B cell (primary cell): ENCODE results near the gene OR7G1. TPM values are rescaled to one million over a fixed set of nuclear protein-coding genes. Genes with fewer than 3 reads are reported as not detected.
"Not testable (repeated sequence)": the region's sequence is repeated elsewhere in the genome, so short reads cannot be mapped to it uniquely, and the experiment has no call there.

Source experiments
- ATAC-seq: fragments of 200-7000 bp; cut with Tn5 transposase; one replicate; pipeline ENCODE4 v1.10.0; 2021; ENCODE audit warnings: low read depth, mild to moderate bottlenecking, moderate number of reproducible peaks, moderate library complexity
- CTCF ChIA-PET: fragments of 350-600 bp; sonication (Branson Sonifier 250); formaldehyde crosslinking; loops from one replicate; lab custom pipeline; 2021; ENCODE audit warnings: antibody characterized with exemption, inconsistent platforms; lab: Charles Lee
- POLR2A ChIA-PET: fragments of 350-600 bp; sonication (Branson Sonifier 250); formaldehyde crosslinking; loops from one replicate; lab custom pipeline; 2021; ENCODE audit warnings: antibody characterized with exemption; lab: Charles Lee
- DNase-seq: peaks from one replicate; pipeline ENCODE4 v3.0.0; 2013
- H2AFZ ChIP-seq: 2 replicates; pipeline ENCODE4 v1.6.1; 2012; ENCODE audit warnings: mild to moderate bottlenecking, low read depth, low read length; ENCODE audit not compliant: insufficient read depth, poor library complexity, severe bottlenecking
- H3K27ac ChIP-seq, 2 donors: 1 replicate in 1 of 2; 2 replicates in 1 of 2; pipeline ENCODE4 v1.5.1; 2012 to 2013; ENCODE audit warnings: low read length in 2 of 2, mild to moderate bottlenecking in 2 of 2, moderate library complexity in 1 of 2
- H3K27me3 ChIP-seq, 4 experiments: fragments of 200-600 bp in 1 of 4; sonication (generic) in 1 of 4; replicated peaks in 1 of 4; 1 replicate in 2 of 4; 2 replicates in 2 of 4; pipeline versions ENCODE4 v1.6.1 to v1.7.0; 2013 to 2016; ENCODE audit warnings: low read length in 3 of 4, mild to moderate bottlenecking in 2 of 4, mixed read lengths in 1 of 4, moderate library complexity in 1 of 4; ENCODE audit not compliant: insufficient read depth in 4 of 4, control insufficient read depth in 3 of 4; ENCODE audit errors: control extremely low read depth in 1 of 4
- H3K36me3 ChIP-seq, 2 experiments: replicated peaks in 1 of 2; 1 replicate in 1 of 2; 2 replicates in 1 of 2; pipeline versions ENCODE4 v1.6.1 to v1.7.1; 2013; ENCODE audit warnings: low read length in 1 of 2; ENCODE audit not compliant: insufficient read depth in 2 of 2, control insufficient read depth in 1 of 2; ENCODE audit errors: control extremely low read depth in 1 of 2, extremely low read depth in 1 of 2
- H3K4me1 ChIP-seq, 2 donors: fragments of 200-600 bp in 1 of 2; sonication (generic) in 1 of 2; 1 replicate in 1 of 2; 2 replicates in 1 of 2; pipeline versions ENCODE4 v1.5.1 to v1.6.1; 2013 to 2017; ENCODE audit warnings: low read length in 2 of 2; ENCODE audit not compliant: control insufficient read depth in 2 of 2, insufficient read depth in 2 of 2
- H3K4me2 ChIP-seq: replicated peaks from 2 replicates; pipeline ENCODE3; 2012; ENCODE audit warnings: mild to moderate bottlenecking, low read depth, low read length; ENCODE audit not compliant: poor library complexity, severe bottlenecking
- H3K4me3 ChIP-seq, 5 experiments: fragments of 200-600 bp in 1 of 5; sonication (generic) in 1 of 5; 1 replicate in 3 of 5; 2 replicates in 2 of 5; pipeline versions ENCODE4 v1.5.1 to v1.7.0; 2011 to 2016; ENCODE audit warnings: low read length in 4 of 5, mild to moderate bottlenecking in 4 of 5, low read depth in 2 of 5, control low read depth in 1 of 5, moderate library complexity in 1 of 5; ENCODE audit not compliant: insufficient read depth in 1 of 5; ENCODE audit errors: control extremely low read depth in 1 of 5, extremely low read depth in 1 of 5
- H3K79me2 ChIP-seq: fragments of 200-600 bp; sonication (generic); one replicate; pipeline ENCODE4 v1.6.0; 2016; ENCODE audit warnings: low read length; ENCODE audit not compliant: control insufficient read depth, insufficient read depth
- H3K9ac ChIP-seq: fragments of 200-600 bp; sonication (generic); 2 replicates; pipeline ENCODE4 v1.6.1; 2017; ENCODE audit warnings: mild to moderate bottlenecking, low read length, moderate library complexity
- H3K9me3 ChIP-seq, 3 donors: one replicate each; pipeline versions ENCODE4 v1.6.1 to v1.7.1; 2013; ENCODE audit warnings: low read length in 2 of 3; ENCODE audit not compliant: control insufficient read depth in 2 of 3, insufficient read depth in 1 of 3; ENCODE audit errors: control extremely low read depth in 1 of 3
- H4K20me1 ChIP-seq: 2 replicates; pipeline ENCODE4 v1.6.0; 2012; ENCODE audit warnings: mild to moderate bottlenecking, low read length; ENCODE audit not compliant: insufficient read depth, control insufficient read depth, poor library complexity, severe bottlenecking
- H3K27ac Mint-ChIP-seq: one replicate; pipeline ENCODE4 v1.8.0; 2021; ENCODE audit warnings: mixed read lengths
- H3K27me3 Mint-ChIP-seq: one replicate; pipeline ENCODE4 v1.8.0; 2021; ENCODE audit warnings: mixed read lengths
- H3K4me1 Mint-ChIP-seq: one replicate; pipeline ENCODE4 v1.8.0; 2021; ENCODE audit warnings: mixed read lengths
- H3K4me3 Mint-ChIP-seq: one replicate; pipeline ENCODE4 v1.8.0; 2021; ENCODE audit warnings: mixed read lengths
- H3K9me3 Mint-ChIP-seq: one replicate; pipeline ENCODE4 v1.8.0; 2022; ENCODE audit warnings: mixed read lengths; ENCODE audit not compliant: insufficient read depth
- CTCF ChIP-seq: fragments of 200-600 bp; IDR thresholded peaks from one replicate; pipeline ENCODE4 v1.8.0; 2022; ENCODE audit warnings: antibody characterized with exemption, mild to moderate bottlenecking
- EZH2 ChIP-seq: IDR thresholded peaks from 2 replicates; pipeline ENCODE4 v1.6.1; 2012; ENCODE audit warnings: borderline replicate concordance, low read depth, mild to moderate bottlenecking, moderate library complexity, low read length; ENCODE audit not compliant: insufficient read depth, poor library complexity, severe bottlenecking
- WGBS: methylation state at CpG from one replicate; pipeline ENCODE4 v1.1.5; 2013; ENCODE audit warnings: missing lambda C conversion rate; ENCODE audit not compliant: insufficient coverage; 5-methylcytosine and 5-hydroxymethylcytosine counted together
- intact Hi-C: fragments of 100-400 bp; cut with micrococcal nuclease; formaldehyde crosslinking; loops from one replicate; pipeline ENCODE4 v1.10.0; 2022
- polyA plus RNA-seq: library from polyadenylated mRNA; depleted of rRNA; stranded (reverse); fragments of >200 nt; gene quantifications from 2 replicates; pipeline ENCODE4 v1.2.3, GENCODE V29; 2012
- total RNA-seq, 2 donors: library from RNA; stranded (reverse); fragments of 120-200 nt in 1 of 2; gene quantifications; 1 replicate in 1 of 2; 2 replicates in 1 of 2; pipeline versions ENCODE4 v1.2.3 to v1.2.4, GENCODE V29; 2013 to 2022

Gene OR7G1
- total and polyA plus RNA-seq, 2 donors (not counting 1 experiment from before 2014, with no cell fraction given): not detected

GRCh38 chr19:9073806-9074205, 41.8 kb downstream of the OR7G1 start:
- no peak for ATAC-seq
- H2AFZ ChIP-seq: no peak overlapping the region
- Mint-ChIP-seq H3K4me3 (no peak overlapping the region), H3K9me3 (no peaks in the 10 kb centered on the region), H3K27me3 (no peaks in the 10 kb centered on the region), H3K27ac (no peak overlapping the region), H3K4me1 (no peaks in the 10 kb centered on the region)
- H3K4me3 ChIP-seq: no peak overlapping the region
- no peaks in the 10 kb centered on the region for H3K27me3 ChIP-seq
- H3K9me3 ChIP-seq: peaks cover 0 to 2% (median 0%) of the 10 kb centered on the region in 3 donors
- intact Hi-C loops: no loop called here
- no peaks in the 10 kb centered on the region for H3K36me3 ChIP-seq
- no peak overlapping the region for H3K4me2 ChIP-seq
- H3K4me1 ChIP-seq: no peaks in the 10 kb centered on the region
- TF ChIP-seq EZH2 (no peak), CTCF (no peak)
- H3K27ac ChIP-seq: no peak overlapping the region
- no peaks in the 10 kb centered on the region for H3K79me2 ChIP-seq
- 69% methylated on average over 3 of the region's 6 CpGs for WGBS
- POLR2A ChIA-PET: no interaction called here
- no peak overlapping the region for H3K9ac ChIP-seq
- CTCF ChIA-PET: no interaction called here
- no peak for DNase-seq
- H4K20me1 ChIP-seq: no peaks in the 10 kb centered on the region

- 89% methylated on average over 5 of the region's 6 CpGs for WGBS
- H3K27ac Mint-ChIP-seq, H3K9ac ChIP-seq, POLR2A ChIA-PET, H3K9me3 ChIP-seq, H4K20me1 ChIP-seq, H3K4me2 ChIP-seq, ATAC-seq, H3K27me3 ChIP-seq, intact Hi-C loops, H2AFZ ChIP-seq, CTCF ChIA-PET, H3K9me3 Mint-ChIP-seq, H3K4me1 ChIP-seq, H3K4me1 Mint-ChIP-seq, H3K36me3 ChIP-seq, DNase-seq, H3K27ac ChIP-seq, H3K4me3 Mint-ChIP-seq, H3K27me3 Mint-ChIP-seq, H3K4me3 ChIP-seq, H3K79me2 ChIP-seq: not testable (repeated sequence)
These were observed 43.8 kb downstream of the OR7G1 start for GRCh38 chr19:9071720-9072119.
